ENCODE results near the gene INTS6.

The INTS6 gene

DNA sequence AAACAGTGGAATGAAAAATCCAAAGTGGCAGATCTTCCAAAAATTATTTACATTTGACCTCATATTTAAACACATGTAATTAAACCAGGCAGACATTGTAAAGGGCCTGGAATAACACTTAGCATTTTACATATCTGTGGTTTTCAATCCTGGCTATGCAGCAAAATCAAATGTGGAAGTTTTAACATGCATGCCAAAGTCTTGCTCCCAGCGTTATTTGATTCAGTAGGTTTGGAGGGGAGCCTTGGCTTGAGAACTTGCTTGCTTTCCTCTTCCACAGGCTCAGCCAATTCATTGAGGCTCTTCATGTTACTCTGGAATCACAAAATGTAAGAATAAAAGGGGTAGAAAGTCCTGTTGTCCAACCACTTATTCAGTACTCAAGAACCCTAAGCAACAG is 42.5 kb upstream of the INTS6 start:
- TF ChIP-seq, protein P1, sequence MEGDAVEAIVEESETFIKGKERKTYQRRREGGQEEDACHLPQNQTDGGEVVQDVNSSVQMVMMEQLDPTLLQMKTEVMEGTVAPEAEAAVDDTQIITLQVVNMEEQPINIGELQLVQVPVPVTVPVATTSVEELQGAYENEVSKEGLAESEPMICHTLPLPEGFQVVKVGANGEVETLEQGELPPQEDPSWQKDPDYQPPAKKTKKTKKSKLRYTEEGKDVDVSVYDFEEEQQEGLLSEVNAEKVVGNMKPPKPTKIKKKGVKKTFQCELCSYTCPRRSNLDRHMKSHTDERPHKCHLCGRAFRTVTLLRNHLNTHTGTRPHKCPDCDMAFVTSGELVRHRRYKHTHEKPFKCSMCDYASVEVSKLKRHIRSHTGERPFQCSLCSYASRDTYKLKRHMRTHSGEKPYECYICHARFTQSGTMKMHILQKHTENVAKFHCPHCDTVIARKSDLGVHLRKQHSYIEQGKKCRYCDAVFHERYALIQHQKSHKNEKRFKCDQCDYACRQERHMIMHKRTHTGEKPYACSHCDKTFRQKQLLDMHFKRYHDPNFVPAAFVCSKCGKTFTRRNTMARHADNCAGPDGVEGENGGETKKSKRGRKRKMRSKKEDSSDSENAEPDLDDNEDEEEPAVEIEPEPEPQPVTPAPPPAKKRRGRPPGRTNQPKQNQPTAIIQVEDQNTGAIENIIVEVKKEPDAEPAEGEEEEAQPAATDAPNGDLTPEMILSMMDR (IDR thresholded peaks at IDR 0.05; ENCODE audit: extremely low read depth, insufficient read depth, missing control alignments) = no peak
- DNase-seq (ENCODE audit: low spot score) = no peak
- in situ Hi-C loops (cut with MboI; ENCODE audit: low pct_unique_long_range_greater_than_20kb, low sequenced_read_pairs, unreplicated experiment) = no loop called here

DNA sequence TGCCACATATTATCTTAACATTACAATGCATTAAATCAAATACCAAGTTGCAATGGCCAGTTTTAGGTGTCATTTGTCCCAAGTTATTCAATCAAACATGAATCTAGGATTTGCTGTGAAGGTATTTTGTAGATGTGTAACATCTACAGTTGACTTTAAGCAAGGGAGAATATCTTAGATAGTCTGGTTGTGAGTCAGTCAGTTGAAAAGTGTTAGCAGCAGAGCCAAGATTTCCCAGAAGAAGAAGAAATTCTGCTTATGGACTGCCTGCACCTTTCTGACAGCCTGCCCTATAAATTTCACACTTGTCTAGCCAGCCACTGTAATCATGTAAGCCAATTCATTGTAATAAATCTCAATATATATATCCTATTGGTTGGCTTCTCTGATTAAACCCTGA is 41.3 kb upstream of the INTS6 start:
- in situ Hi-C loops (cut with MboI; ENCODE audit: low pct_unique_long_range_greater_than_20kb, low sequenced_read_pairs, unreplicated experiment) = no loop called here
- TF ChIP-seq, protein P1 (IDR thresholded peaks at IDR 0.05; ENCODE audit: extremely low read depth, insufficient read depth, missing control alignments) = no peak
- no peak for DNase-seq (ENCODE audit: low spot score)

DNA sequence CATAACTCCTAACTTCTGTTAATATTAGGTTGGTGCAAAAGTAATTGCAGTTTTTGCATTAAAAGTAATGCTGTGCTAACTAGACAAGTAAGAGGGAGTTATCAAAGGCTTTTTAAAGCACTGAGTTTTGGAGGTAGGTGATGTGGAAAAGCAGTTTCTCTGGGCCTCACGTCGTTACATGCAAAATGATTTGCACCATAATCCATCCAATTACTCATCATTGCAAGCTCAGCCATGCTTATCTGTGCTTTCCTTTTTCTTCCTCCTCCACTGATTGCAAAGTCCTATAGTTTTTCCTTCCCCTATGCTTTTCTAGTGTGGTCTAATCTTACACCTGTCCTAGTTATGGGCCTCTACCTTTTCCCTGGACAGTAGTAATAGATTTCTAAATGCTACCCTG is 35.4 kb upstream of the INTS6 start:
- no peak for DNase-seq (ENCODE audit: low spot score)
- TF ChIP-seq, protein P1 (IDR thresholded peaks at IDR 0.05; ENCODE audit: extremely low read depth, insufficient read depth, missing control alignments) = no peak
- in situ Hi-C loops (cut with MboI; ENCODE audit: low pct_unique_long_range_greater_than_20kb, low sequenced_read_pairs, unreplicated experiment) = no loop called here

DNA sequence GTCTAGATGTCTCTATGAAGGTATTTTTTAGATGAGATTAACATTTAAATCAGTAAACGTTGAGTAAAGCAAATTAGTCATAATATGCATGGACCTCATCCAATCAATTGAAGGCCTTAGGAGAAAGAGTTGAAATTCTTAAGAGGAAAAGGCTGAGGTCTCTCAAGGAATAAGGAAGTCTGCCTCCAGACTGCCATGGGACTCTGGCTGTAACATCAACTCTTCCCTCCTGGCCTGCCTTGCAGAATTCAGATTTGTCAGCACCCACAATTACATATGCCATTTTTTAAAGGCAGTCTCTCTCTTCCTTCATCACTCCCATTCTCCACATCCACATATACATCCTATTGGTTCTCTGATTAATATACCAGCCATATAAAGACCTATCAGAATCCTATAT is 28.8 kb upstream of the INTS6 start:
- no peak for DNase-seq (ENCODE audit: low spot score)
- TF ChIP-seq, protein P1 (IDR thresholded peaks at IDR 0.05; ENCODE audit: extremely low read depth, insufficient read depth, missing control alignments) = no peak
- in situ Hi-C loops (cut with MboI; ENCODE audit: low pct_unique_long_range_greater_than_20kb, low sequenced_read_pairs, unreplicated experiment) = no loop called here

DNA sequence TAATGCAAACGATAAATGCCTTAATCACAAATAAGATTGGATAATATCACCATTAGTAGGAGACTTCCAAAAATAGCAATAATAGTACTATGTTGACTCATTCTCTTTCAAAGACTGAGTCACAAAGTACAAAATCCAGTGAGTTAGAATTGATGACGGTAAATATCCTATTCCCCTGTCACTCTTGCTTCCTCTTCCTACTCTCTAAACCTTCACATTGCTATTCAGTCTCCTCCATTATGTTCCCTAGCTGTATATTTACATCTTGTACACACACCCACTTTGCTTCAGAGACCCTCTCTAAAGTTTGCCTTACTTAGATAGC is 26.3 kb upstream of the INTS6 start:
- in situ Hi-C loops (cut with MboI; ENCODE audit: low pct_unique_long_range_greater_than_20kb, low sequenced_read_pairs, unreplicated experiment) = no loop called here
- no peak for DNase-seq (ENCODE audit: low spot score)
- TF ChIP-seq, protein P1 (IDR thresholded peaks at IDR 0.05; ENCODE audit: extremely low read depth, insufficient read depth, missing control alignments) = no peak

DNA sequence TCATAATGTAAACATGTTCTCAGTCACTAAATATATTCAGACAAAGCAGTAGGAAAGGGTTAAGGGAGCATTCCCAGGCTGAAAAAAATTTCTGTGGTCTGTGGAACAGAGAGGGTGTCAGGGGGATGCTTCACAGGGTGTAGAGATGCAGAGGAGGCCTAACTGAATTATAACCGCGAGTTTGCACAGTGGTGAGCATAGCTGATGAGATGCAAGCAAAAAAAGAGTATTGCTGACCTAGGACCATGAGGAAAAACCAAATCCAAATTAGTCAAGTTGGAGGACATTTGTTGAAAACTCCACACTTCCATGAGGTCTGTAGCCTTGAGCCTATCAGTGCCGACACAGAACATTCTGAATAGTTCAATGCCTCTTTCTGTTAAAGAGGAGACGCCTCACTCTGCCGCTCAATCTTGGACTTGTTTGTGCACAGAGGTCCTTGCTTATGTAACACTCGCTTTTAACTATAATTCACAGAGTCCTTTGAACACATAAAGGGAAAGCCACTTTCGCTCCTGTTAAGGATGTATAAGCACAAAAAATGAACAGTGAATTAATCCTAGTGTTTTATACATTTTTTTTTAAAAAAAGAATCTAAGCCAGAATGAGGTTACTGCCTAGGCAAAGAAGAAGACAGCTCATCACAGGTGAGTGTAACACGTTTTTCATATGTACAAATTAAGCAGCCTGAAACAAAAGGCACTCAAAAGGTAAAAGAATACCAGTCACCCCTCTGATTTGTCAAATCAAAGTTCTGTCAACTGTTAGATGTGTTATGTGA is 25.8 kb upstream of the INTS6 start:
- TF ChIP-seq, protein P1 (IDR thresholded peaks at IDR 0.05; ENCODE audit: extremely low read depth, insufficient read depth, missing control alignments) = no peak
- DNase-seq (ENCODE audit: low spot score) = no peak
- in situ Hi-C loops (cut with MboI; ENCODE audit: low pct_unique_long_range_greater_than_20kb, low sequenced_read_pairs, unreplicated experiment) = no loop called here
